Measurements from ENCODE around the gene GH2. TPM values are rescaled to one million over a fixed set of nuclear protein-coding genes. Genes with fewer than 3 reads are reported as not detected.
A peak's percentile ranks its signal among the peaks of the same experiment; 100 is the strongest.
"Not testable (repeated sequence)": the region's sequence is repeated elsewhere in the genome, so short reads cannot be mapped to it uniquely, and the experiment has no call there.

GH2 gene
- total and polyA plus RNA-seq, 2 donors = 0.24 to 1.2 TPM

DNA sequence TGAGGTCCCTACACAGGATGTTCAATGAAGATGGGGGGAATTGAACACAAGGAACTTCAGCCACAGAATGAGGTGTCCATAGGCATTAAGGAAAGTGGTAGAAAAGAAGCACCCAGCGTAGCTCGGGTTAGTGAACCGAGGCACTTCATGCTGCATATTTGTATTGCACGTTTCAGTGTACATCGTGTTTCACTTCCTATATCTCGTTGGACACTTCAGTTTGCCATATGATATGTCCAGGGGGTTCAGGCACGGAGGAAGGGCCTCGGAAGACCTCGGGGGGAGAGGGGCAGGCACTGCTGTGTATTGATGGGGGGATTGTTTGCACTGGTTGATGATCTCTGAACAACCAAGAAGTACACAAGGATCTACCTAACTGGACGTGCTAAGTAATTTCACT is 34.0 kb upstream of the GH2 start:
- H3K4me1 ChIP-seq (ENCODE audit: control insufficient read depth in 2 of 2, insufficient read depth in 2 of 2, low read length in 2 of 2); H3K9me3 ChIP-seq (ENCODE audit: control insufficient read depth in 2 of 2, insufficient read depth in 1 of 2, low read length in 1 of 2); H3K27me3 ChIP-seq (ENCODE audit: control insufficient read depth in 2 of 2, insufficient read depth in 1 of 2, low read length in 1 of 2); H3K36me3 ChIP-seq (ENCODE audit: control insufficient read depth in 2 of 2, insufficient read depth in 2 of 2, low read length in 1 of 2); H3K27ac ChIP-seq (ENCODE audit: low read depth in 1 of 2, low read length in 1 of 2); DNase-seq (ENCODE audit: low read depth in 6 of 9, low spot score in 9 of 9); H3K4me3 ChIP-seq (ENCODE audit: low read length in 2 of 2): not testable (repeated sequence)
- 91% methylated on average over 10 of the region's 10 CpGs for WGBS

DNA sequence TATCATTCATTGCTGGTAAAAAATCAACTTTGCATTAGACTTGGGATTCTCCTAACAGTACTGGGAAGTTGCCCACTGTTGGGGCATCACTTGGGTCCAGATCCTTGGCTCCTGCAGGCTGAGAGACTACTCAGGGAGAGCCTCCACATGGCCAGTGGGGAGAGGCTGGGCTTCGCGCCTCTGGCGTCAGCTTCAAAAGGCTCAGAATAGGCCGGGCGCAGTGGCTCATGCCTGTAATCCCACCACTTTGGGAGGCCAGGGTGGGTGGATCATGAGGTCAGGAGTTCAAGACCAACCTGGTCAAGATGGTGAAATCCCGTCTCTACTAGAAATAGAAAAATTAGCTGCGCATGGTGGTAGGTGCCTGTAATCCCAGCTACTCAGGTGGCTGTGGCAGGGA is 32.7 kb upstream of the GH2 start:
- peaks cover 0 to 5% of the 10 kb centered on the region in 2 donors for H3K27me3 ChIP-seq (ENCODE audit: control insufficient read depth in 2 of 2, insufficient read depth in 1 of 2, low read length in 1 of 2)
- no peak overlapping the region for H3K4me3 ChIP-seq (ENCODE audit: low read length in 2 of 2)
- no peaks in the 10 kb centered on the region for H3K4me1 ChIP-seq (ENCODE audit: control insufficient read depth in 2 of 2, insufficient read depth in 2 of 2, low read length in 2 of 2)
- WGBS = 97% methylated on average over 7 of the region's 7 CpGs
- H3K9me3 ChIP-seq (ENCODE audit: control insufficient read depth in 2 of 2, insufficient read depth in 1 of 2, low read length in 1 of 2) = no peaks in the 10 kb centered on the region
- no peak for DNase-seq (ENCODE audit: low read depth in 6 of 9, low spot score in 9 of 9)
- H3K27ac ChIP-seq (ENCODE audit: low read depth in 1 of 2, low read length in 1 of 2) = no peak overlapping the region
- H3K36me3 ChIP-seq (ENCODE audit: control insufficient read depth in 2 of 2, insufficient read depth in 2 of 2, low read length in 1 of 2) = no peaks in the 10 kb centered on the region

DNA sequence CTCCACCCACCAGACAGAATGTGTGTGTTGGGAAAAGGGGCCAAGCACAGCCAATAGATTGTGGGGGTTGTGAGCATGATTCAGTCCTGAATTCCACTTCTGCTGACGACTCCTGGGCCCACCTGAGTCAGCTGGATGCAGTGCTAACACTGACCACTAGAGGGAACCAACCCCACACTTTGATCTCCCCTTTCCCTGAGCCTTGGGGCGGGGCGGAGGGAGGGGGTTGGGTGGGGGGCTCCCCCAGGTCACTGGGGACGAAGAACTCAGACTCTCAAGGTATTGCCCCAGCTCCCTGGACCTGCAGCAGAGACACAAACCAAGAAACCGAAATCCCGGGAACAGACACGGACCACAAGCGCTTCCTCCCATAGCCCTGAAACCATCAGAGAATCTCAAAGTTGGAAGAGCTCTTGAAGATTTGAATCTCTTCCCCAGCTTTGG is 29.9 kb upstream of the GH2 start:
- Histone ChIP-seq H3K4me3 (ENCODE audit: low read length in 2 of 2) (no peak overlapping the region), H3K9me3 (ENCODE audit: control insufficient read depth in 2 of 2, insufficient read depth in 1 of 2, low read length in 1 of 2) (no peaks in the 10 kb centered on the region), H3K36me3 (ENCODE audit: control insufficient read depth in 2 of 2, insufficient read depth in 2 of 2, low read length in 1 of 2) (no peaks in the 10 kb centered on the region), H3K4me1 (ENCODE audit: control insufficient read depth in 2 of 2, insufficient read depth in 2 of 2, low read length in 2 of 2) (no peaks in the 10 kb centered on the region), H3K27ac (ENCODE audit: low read depth in 1 of 2, low read length in 1 of 2) (no peak overlapping the region), H3K27me3 (ENCODE audit: control insufficient read depth in 2 of 2, insufficient read depth in 1 of 2, low read length in 1 of 2) (peaks cover 0 to 5% of the 10 kb centered on the region in 2 donors)
- WGBS = 50% methylated on average over 8 of the region's 8 CpGs
- DNase-seq (ENCODE audit: low read depth in 6 of 9, low spot score in 9 of 9) = peak in 4 of 9 donors; percentile 35 to 66 (median 59)

DNA sequence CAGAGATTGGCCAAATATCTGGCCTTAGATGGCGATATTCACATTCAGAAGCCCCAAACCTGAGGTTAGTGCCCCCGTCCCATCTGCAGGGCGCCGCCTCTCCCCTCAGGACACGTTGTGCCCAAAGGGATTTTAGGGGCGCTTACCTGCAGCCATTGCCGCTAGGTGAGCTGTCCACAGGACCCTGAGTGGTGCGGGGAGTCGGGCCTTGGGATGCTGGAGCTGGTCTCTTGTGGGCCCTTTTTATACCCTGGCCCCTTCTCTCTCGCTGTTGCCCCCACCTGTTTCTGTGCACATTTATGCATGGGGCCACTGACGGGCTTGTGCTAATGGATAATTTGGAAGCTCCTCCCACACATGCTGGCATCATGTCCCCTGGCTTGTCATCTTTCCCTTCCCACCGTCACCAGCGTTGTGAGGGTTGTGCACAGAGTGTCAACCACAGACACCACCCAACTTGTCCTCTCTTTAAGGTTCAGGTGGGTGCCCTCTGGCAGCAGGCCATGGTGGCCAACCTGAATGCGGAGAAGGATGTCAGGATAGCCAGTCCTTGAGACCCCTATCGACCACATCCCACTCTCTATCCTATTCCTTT is 29.4 kb upstream of the GH2 start, which contains the start of gene CSHL1:
TSS of gene CSHL1 (minus strand) at position 218 of the 595 bp plus-strand sequence. CDS start at position 156, 62 bp downstream.
- H3K36me3 ChIP-seq (ENCODE audit: control insufficient read depth in 2 of 2, insufficient read depth in 2 of 2, low read length in 1 of 2) = no peaks in the 10 kb centered on the region
- H3K4me3 ChIP-seq (ENCODE audit: low read length in 2 of 2) = no peak within 1 kb of the TSS
- 84% methylated on average over 15 of the region's 15 CpGs for WGBS
- H3K27ac ChIP-seq (ENCODE audit: low read depth in 1 of 2, low read length in 1 of 2) = no peak within 1 kb of the TSS
- no peak for DNase-seq (ENCODE audit: low read depth in 6 of 9, low spot score in 9 of 9)
- no peaks in the 10 kb centered on the region for H3K9me3 ChIP-seq (ENCODE audit: control insufficient read depth in 2 of 2, insufficient read depth in 1 of 2, low read length in 1 of 2)
- no peaks in the 10 kb centered on the region for H3K4me1 ChIP-seq (ENCODE audit: control insufficient read depth in 2 of 2, insufficient read depth in 2 of 2, low read length in 2 of 2)
- H3K27me3 ChIP-seq (ENCODE audit: control insufficient read depth in 2 of 2, insufficient read depth in 1 of 2, low read length in 1 of 2) = peaks cover 0 to 5% of the 10 kb centered on the region in 2 donors

DNA sequence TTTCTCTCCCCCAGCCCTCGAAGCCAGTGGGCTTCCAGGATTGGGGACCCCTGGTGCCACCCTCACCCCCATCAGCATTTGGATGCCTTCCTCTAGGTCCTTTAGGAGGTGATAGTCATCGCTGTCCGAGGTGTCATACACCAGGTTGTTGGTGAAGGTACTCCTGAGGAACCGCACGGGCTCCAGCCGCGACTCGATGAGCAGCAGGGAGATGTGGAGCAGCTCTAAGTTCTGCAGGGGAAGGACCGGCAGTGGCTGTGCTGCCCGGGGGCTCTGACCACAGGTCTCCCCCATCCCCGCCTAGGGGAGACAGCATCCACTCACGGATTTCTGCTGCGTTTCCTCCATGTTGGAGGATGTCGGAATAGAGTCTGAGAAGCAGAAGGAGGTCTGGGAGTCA is 28.4 kb upstream of the GH2 start:
- DNase-seq (ENCODE audit: low read depth in 6 of 9, low spot score in 9 of 9) = no peak
- WGBS = 88% methylated on average over 14 of the region's 14 CpGs
- no peaks in the 10 kb centered on the region for H3K9me3 ChIP-seq (ENCODE audit: control insufficient read depth in 2 of 2, insufficient read depth in 1 of 2, low read length in 1 of 2)
- H3K4me1 ChIP-seq (ENCODE audit: control insufficient read depth in 2 of 2, insufficient read depth in 2 of 2, low read length in 2 of 2) = no peaks in the 10 kb centered on the region
- no peak overlapping the region for H3K27ac ChIP-seq (ENCODE audit: low read depth in 1 of 2, low read length in 1 of 2)
- peaks cover 0 to 5% of the 10 kb centered on the region in 2 donors for H3K27me3 ChIP-seq (ENCODE audit: control insufficient read depth in 2 of 2, insufficient read depth in 1 of 2, low read length in 1 of 2)
- H3K4me3 ChIP-seq (ENCODE audit: low read length in 2 of 2) = no peak overlapping the region
- H3K36me3 ChIP-seq (ENCODE audit: control insufficient read depth in 2 of 2, insufficient read depth in 2 of 2, low read length in 1 of 2) = no peaks in the 10 kb centered on the region

DNA sequence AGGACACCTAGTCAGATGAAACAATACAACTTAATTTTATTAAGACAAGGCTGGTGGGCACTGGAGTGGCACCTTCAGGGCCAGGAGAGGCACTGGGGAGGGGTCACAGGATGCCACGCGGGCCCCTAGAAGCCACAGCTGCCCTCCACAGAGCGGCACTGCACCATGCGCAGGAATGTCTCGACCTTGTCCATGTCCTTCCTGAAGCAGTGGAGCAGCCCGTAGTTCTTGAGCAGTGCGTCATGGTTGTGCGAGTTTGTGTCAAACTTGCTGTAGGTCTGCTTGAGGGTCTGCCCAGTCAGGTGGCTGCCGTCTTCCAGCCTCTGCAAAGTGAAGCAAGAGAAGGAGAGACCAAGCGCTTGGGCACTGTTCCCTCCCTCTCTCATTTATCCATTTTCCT is 27.8 kb upstream of the GH2 start:
- DNase-seq (ENCODE audit: low read depth in 6 of 9, low spot score in 9 of 9); H3K27ac ChIP-seq (ENCODE audit: low read depth in 1 of 2, low read length in 1 of 2): not testable (repeated sequence)
- 96% methylated on average over 10 of the region's 10 CpGs for WGBS

DNA sequence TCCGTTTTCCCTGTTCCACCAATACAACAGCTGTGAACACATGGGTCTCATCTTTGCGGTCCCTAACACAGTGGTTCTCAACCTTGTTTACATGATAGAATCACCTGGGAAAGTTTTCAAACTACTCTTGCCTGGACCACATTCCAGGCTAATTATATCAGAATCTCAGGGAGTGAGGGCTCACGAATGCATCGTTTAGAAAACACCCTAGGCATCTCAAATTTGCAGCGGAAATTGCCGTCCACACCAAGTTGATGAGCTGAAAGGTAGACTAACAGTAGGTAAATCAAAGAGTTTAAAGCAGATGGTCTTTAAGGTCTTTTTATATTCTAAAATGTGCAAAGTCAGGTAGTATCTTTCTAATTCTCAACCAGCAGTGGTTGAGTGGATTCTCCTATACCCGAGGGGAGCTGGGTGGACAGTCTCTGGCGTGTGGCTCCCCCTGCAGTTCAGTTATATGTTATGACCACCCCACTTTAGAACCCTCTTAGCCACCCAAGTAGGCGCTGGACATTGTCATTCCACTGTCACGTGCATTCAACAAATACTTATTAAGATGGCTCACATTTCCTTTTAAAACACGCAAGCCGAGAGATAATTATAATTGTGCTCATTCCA is 25.5 kb upstream of the GH2 start:
- not testable (repeated sequence) for H3K36me3 ChIP-seq (ENCODE audit: control insufficient read depth in 2 of 2, insufficient read depth in 2 of 2, low read length in 1 of 2); H3K4me3 ChIP-seq (ENCODE audit: low read length in 2 of 2); H3K27me3 ChIP-seq (ENCODE audit: control insufficient read depth in 2 of 2, insufficient read depth in 1 of 2, low read length in 1 of 2); DNase-seq (ENCODE audit: low read depth in 6 of 9, low spot score in 9 of 9); H3K4me1 ChIP-seq (ENCODE audit: control insufficient read depth in 2 of 2, insufficient read depth in 2 of 2, low read length in 2 of 2); H3K9me3 ChIP-seq (ENCODE audit: control insufficient read depth in 2 of 2, insufficient read depth in 1 of 2, low read length in 1 of 2); H3K27ac ChIP-seq (ENCODE audit: low read depth in 1 of 2, low read length in 1 of 2)
- WGBS = 83% methylated on average over 11 of the region's 12 CpGs

More for the DNA sequence above, 27.8 kb upstream of the GH2 start:
- not testable (repeated sequence) for H3K27me3 ChIP-seq (ENCODE audit: control insufficient read depth in 2 of 2, insufficient read depth in 1 of 2, low read length in 1 of 2); H3K9me3 ChIP-seq (ENCODE audit: control insufficient read depth in 2 of 2, insufficient read depth in 1 of 2, low read length in 1 of 2); H3K4me1 ChIP-seq (ENCODE audit: control insufficient read depth in 2 of 2, insufficient read depth in 2 of 2, low read length in 2 of 2); H3K4me3 ChIP-seq (ENCODE audit: low read length in 2 of 2); H3K36me3 ChIP-seq (ENCODE audit: control insufficient read depth in 2 of 2, insufficient read depth in 2 of 2, low read length in 1 of 2)

DNA sequence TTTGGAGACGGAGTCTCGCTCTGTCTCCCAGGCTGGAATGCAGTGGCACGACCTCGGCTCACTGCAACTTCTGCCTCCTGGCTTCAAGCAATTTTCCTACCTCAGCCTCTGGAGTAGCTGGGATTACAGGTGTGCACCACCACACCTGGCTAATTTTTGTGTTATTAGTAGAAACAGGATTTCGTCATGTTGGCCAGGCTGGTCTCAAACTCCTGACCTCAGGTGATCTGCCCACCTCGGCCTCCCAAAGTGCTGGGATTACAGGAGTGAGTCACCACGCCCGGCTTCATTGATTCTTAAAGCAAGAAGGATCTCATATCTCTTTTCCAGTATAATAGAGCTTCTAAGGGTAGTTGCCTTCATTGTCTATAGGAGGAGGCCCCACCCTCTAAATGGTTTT is 23.1 kb upstream of the GH2 start:
- not testable (repeated sequence) for H3K4me3 ChIP-seq (ENCODE audit: low read length in 2 of 2); H3K27ac ChIP-seq (ENCODE audit: low read depth in 1 of 2, low read length in 1 of 2); DNase-seq (ENCODE audit: low read depth in 6 of 9, low spot score in 9 of 9); H3K27me3 ChIP-seq (ENCODE audit: control insufficient read depth in 2 of 2, insufficient read depth in 1 of 2, low read length in 1 of 2); H3K36me3 ChIP-seq (ENCODE audit: control insufficient read depth in 2 of 2, insufficient read depth in 2 of 2, low read length in 1 of 2); H3K9me3 ChIP-seq (ENCODE audit: control insufficient read depth in 2 of 2, insufficient read depth in 1 of 2, low read length in 1 of 2); H3K4me1 ChIP-seq (ENCODE audit: control insufficient read depth in 2 of 2, insufficient read depth in 2 of 2, low read length in 2 of 2)
- WGBS = 94% methylated on average over 8 of the region's 8 CpGs

DNA sequence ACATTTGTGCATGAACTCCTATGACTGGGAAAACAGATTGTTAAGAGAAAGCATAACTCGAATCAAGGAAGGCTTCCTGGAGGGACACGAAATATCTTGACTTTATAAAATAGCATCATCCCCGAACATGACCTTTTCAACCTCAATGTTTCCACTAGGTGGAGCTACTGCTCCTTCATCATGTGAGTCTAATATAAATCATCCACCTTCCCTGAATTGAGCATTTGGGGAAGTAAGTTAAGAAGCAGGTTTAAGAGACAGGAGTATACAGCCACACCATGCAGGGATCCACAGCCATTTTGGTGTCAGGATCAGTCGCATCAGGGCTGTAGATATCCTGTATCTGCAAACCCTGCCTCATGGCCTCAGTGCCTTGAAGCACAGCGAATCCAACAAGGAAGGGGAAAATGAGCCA is 22.1 kb upstream of the GH2 start:
- DNase-seq (ENCODE audit: low read depth in 6 of 9, low spot score in 9 of 9); H3K27me3 ChIP-seq (ENCODE audit: control insufficient read depth in 2 of 2, insufficient read depth in 1 of 2, low read length in 1 of 2); H3K27ac ChIP-seq (ENCODE audit: low read depth in 1 of 2, low read length in 1 of 2); H3K36me3 ChIP-seq (ENCODE audit: control insufficient read depth in 2 of 2, insufficient read depth in 2 of 2, low read length in 1 of 2); H3K4me3 ChIP-seq (ENCODE audit: low read length in 2 of 2); H3K9me3 ChIP-seq (ENCODE audit: control insufficient read depth in 2 of 2, insufficient read depth in 1 of 2, low read length in 1 of 2); H3K4me1 ChIP-seq (ENCODE audit: control insufficient read depth in 2 of 2, insufficient read depth in 2 of 2, low read length in 2 of 2): not testable (repeated sequence)
- 27% methylated on average over 5 of the region's 5 CpGs for WGBS

All from thymus (tissue), 11 donors.